CD14-positive monocyte (primary cell): Measurements from ENCODE around the gene PDLIM7. TPM values are rescaled to one million over a fixed set of nuclear protein-coding genes. Genes with fewer than 3 reads are reported as not detected.

Source experiments
- DNase-seq, 3 donors: peaks; one replicate each; pipeline ENCODE4 v3.0.0-alpha.2; 2011 to 2022
- H2AFZ ChIP-seq: 2 replicates; pipeline ENCODE4 v1.6.0; 2012; ENCODE audit warnings: mild to moderate bottlenecking, low read depth, low read length, inconsistent platforms; ENCODE audit not compliant: insufficient read depth, poor library complexity, severe bottlenecking
- H3K27ac ChIP-seq, 2 donors: 1 replicate in 1 of 2; 2 replicates in 1 of 2; pipeline ENCODE4 v1.5.1; 2012 to 2013; ENCODE audit warnings: low read length in 2 of 2, control low read depth in 1 of 2, inconsistent platforms in 1 of 2, low read depth in 1 of 2, mild to moderate bottlenecking in 1 of 2
- H3K27me3 ChIP-seq, 2 donors: one replicate each; pipeline versions ENCODE4 v1.6.0 to v1.6.1; 2011 to 2013; ENCODE audit warnings: low read length in 2 of 2; ENCODE audit not compliant: control insufficient read depth in 2 of 2, insufficient read depth in 2 of 2
- H3K36me3 ChIP-seq, 2 donors: replicated peaks in 1 of 2; 1 replicate in 1 of 2; 2 replicates in 1 of 2; pipeline versions ENCODE4 v1.5.1 to v1.6.1; 2012 to 2013; ENCODE audit warnings: low read length in 2 of 2, control low read depth in 1 of 2, inconsistent platforms in 1 of 2, mild to moderate bottlenecking in 1 of 2; ENCODE audit not compliant: insufficient read depth in 2 of 2, control insufficient read depth in 1 of 2
- H3K4me1 ChIP-seq, 2 donors: 1 replicate in 1 of 2; 2 replicates in 1 of 2; pipeline versions ENCODE4 v1.5.1 to v1.6.1; 2012 to 2013; ENCODE audit warnings: low read length in 2 of 2, control low read depth in 1 of 2, inconsistent platforms in 1 of 2, mild to moderate bottlenecking in 1 of 2, moderate library complexity in 1 of 2; ENCODE audit not compliant: insufficient read depth in 2 of 2, control insufficient read depth in 1 of 2
- H3K4me2 ChIP-seq: replicated peaks from 2 replicates; pipeline ENCODE3; 2012; ENCODE audit warnings: low read length, moderate library complexity, mild to moderate bottlenecking; ENCODE audit not compliant: poor library complexity, severe bottlenecking; ENCODE audit errors: extremely low read depth
- H3K4me3 ChIP-seq, 3 experiments: fragments of 200-600 bp in 1 of 3; sonication (generic) in 1 of 3; replicated peaks in 1 of 3; 1 replicate in 2 of 3; 2 replicates in 1 of 3; pipeline ENCODE4 v1.5.1; 2011 to 2013; ENCODE audit warnings: low read length in 3 of 3, mild to moderate bottlenecking in 3 of 3, control low read depth in 2 of 3, low read depth in 2 of 3, inconsistent platforms in 1 of 3, moderate library complexity in 1 of 3
- H3K79me2 ChIP-seq: 2 replicates; pipeline ENCODE4 v1.6.0; 2012; ENCODE audit warnings: mild to moderate bottlenecking, control low read depth, inconsistent platforms, low read length, moderate library complexity; ENCODE audit not compliant: insufficient read depth
- H3K9ac ChIP-seq: 2 replicates; pipeline ENCODE4 v1.6.0; 2017; ENCODE audit warnings: low read length, mild to moderate bottlenecking; ENCODE audit not compliant: insufficient read depth, poor library complexity, severe bottlenecking
- H3K9me3 ChIP-seq, 2 donors: replicated peaks in 1 of 2; 1 replicate in 1 of 2; 2 replicates in 1 of 2; pipeline versions ENCODE4 v1.5.1 to v1.6.1; 2012 to 2013; ENCODE audit warnings: low read length in 2 of 2, control low read depth in 1 of 2; ENCODE audit not compliant: control insufficient read depth in 1 of 2, insufficient read depth in 1 of 2
- H4K20me1 ChIP-seq: 2 replicates; pipeline ENCODE4 v1.6.0; 2012; ENCODE audit warnings: mild to moderate bottlenecking, low read length, control low read depth, moderate library complexity; ENCODE audit not compliant: insufficient read depth
- H3K27ac Mint-ChIP-seq, 7 donors: one replicate each; pipeline ENCODE4 v1.8.0; 2020; ENCODE audit warnings: mild to moderate bottlenecking in 7 of 7, mixed read lengths in 7 of 7, moderate library complexity in 6 of 7, inconsistent platforms in 2 of 7
- H3K27me3 Mint-ChIP-seq, 3 donors: one replicate each; pipeline ENCODE4 v1.8.0; 2021 to 2022; ENCODE audit warnings: low read depth in 3 of 3, mild to moderate bottlenecking in 3 of 3, mixed read lengths in 3 of 3, moderate library complexity in 3 of 3, inconsistent platforms in 1 of 3
- H3K36me3 Mint-ChIP-seq, 2 donors: one replicate each; pipeline ENCODE4 v1.8.0; 2020; ENCODE audit warnings: mixed read lengths in 2 of 2, inconsistent platforms in 1 of 2, mild to moderate bottlenecking in 1 of 2
- H3K4me1 Mint-ChIP-seq: one replicate; pipeline ENCODE4 v1.8.0; 2020; ENCODE audit warnings: mild to moderate bottlenecking, mixed read lengths
- H3K4me3 Mint-ChIP-seq, 2 donors: one replicate each; pipeline ENCODE4 v1.8.0; 2020; ENCODE audit warnings: mild to moderate bottlenecking in 2 of 2, mixed read lengths in 2 of 2, moderate library complexity in 1 of 2
- H3K9me3 Mint-ChIP-seq, 7 donors: one replicate each; pipeline ENCODE4 v1.8.0; 2020 to 2022; ENCODE audit warnings: mixed read lengths in 7 of 7, mild to moderate bottlenecking in 6 of 7, moderate library complexity in 6 of 7, inconsistent platforms in 2 of 7
- WGBS: methylation state at CpG from one replicate; pipeline ENCODE4 v1.1.5; 2013; ENCODE audit warnings: missing lambda C conversion rate; ENCODE audit not compliant: insufficient coverage; 5-methylcytosine and 5-hydroxymethylcytosine counted together
- intact Hi-C, 2 donors: fragments of 100-400 bp; cut with micrococcal nuclease; formaldehyde crosslinking; loops; one replicate each; pipeline versions ENCODE4 v1.15.0 to v1.15.1; 2023
- polyA plus RNA-seq, 3 donors: library from polyadenylated mRNA; depleted of rRNA in 1 of 3; unstranded in 2 of 3; stranded (reverse) in 1 of 3; fragments of 300-500 nt in 2 of 3; fragments of >200 nt in 1 of 3; fragmentation: Illumina TruSeq in 2 of 3; gene quantifications; 1 replicate in 2 of 3; 2 replicates in 1 of 3; pipeline ENCODE4 v1.2.3, GENCODE V29; 2012 to 2021
- TF ChIP-seq, protein P1 (sequence below): fragments of 200-600 bp; IDR thresholded peaks from one replicate; pipeline ENCODE4 v1.8.0; 2022; ENCODE audit warnings: antibody characterized with exemption, mild to moderate bottlenecking

Gene PDLIM7
- polyA plus RNA-seq, 3 donors, result 21.6 to 126 (median 27.2) TPM

DNA sequence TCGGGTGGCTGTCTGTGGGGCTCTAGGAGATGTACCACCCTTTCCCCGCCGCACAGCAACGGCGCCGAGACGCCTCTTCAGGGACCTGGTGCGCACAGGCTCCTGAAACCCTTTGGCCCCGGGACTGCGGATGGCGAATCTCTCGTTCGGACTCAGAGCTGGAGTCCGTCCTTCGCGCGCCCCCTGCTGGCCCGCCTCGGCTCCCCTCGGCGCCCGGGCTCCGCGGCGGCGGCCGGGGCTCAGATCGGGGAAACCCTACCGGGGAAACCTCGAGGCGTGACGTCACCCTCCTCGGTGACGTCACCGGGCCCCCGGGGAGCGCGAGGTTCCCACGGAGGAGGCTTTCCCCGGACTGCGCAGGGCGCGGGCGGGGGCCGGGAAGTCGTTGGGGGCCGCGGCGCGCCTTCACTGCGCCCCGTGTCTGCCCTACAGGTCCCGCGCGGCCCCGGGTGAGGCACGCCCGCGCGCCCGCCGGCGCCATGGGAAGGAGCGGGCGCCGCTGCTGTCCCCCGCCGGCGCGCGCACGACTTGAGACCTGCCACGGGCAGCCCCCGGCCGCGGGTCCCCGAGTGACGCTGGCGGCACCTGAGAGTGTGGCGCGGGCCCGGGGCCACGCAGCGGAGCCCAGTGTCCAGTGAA lies 42.9 kb downstream of the PDLIM7 start:
- peaks cover 9% of the 10 kb centered on the region for H4K20me1 ChIP-seq
- peaks cover 36 to 43% of the 10 kb centered on the region in 2 donors for H3K4me1 ChIP-seq
- H3K4me2 ChIP-seq, result peak overlapping the region; percentile 86
- peak overlapping the region; percentile 32 to 77 (median 35) for H3K4me3 ChIP-seq
- peak overlapping the region in 3 of 7 donors; percentile 58 to 65 (median 63) for H3K27ac Mint-ChIP-seq
- peaks cover 25% of the 10 kb centered on the region for H3K4me1 Mint-ChIP-seq
- H3K36me3 Mint-ChIP-seq, result peaks cover 0 to 7% of the 10 kb centered on the region in 2 donors
- H3K9me3 Mint-ChIP-seq, result peaks cover 0 to 9% (median 0%) of the 10 kb centered on the region in 7 donors
- H3K27me3 ChIP-seq, result peaks cover 0 to 37% of the 10 kb centered on the region in 2 donors
- H3K4me3 Mint-ChIP-seq, result peak overlapping the region; percentile 73 to 85
- H3K79me2 ChIP-seq, result no peaks in the 10 kb centered on the region
- intact Hi-C loops, result loop anchor here (1.0 to 5.0 kb wide), 6 partner anchors 26 to 147 kb away; partner anchors contain the start of genes GRK6 (in 1 of the 2) and PDLIM7 (in 1 of the 2)
- under 1% methylated on average over 84 of the region's 84 CpGs for WGBS
- peak; percentile 91 to 95 (median 95) for DNase-seq
- peaks cover 37 to 51% (median 42%) of the 10 kb centered on the region in 3 donors for H3K27me3 Mint-ChIP-seq
- H3K9me3 ChIP-seq, result no peaks in the 10 kb centered on the region
- H3K36me3 ChIP-seq, result no peaks in the 10 kb centered on the region
- peak overlapping the region in 1 of 2 donors; percentile 51 for H3K27ac ChIP-seq
- H3K9ac ChIP-seq, result peak overlapping the region; percentile 69
- TF ChIP-seq, protein P1, sequence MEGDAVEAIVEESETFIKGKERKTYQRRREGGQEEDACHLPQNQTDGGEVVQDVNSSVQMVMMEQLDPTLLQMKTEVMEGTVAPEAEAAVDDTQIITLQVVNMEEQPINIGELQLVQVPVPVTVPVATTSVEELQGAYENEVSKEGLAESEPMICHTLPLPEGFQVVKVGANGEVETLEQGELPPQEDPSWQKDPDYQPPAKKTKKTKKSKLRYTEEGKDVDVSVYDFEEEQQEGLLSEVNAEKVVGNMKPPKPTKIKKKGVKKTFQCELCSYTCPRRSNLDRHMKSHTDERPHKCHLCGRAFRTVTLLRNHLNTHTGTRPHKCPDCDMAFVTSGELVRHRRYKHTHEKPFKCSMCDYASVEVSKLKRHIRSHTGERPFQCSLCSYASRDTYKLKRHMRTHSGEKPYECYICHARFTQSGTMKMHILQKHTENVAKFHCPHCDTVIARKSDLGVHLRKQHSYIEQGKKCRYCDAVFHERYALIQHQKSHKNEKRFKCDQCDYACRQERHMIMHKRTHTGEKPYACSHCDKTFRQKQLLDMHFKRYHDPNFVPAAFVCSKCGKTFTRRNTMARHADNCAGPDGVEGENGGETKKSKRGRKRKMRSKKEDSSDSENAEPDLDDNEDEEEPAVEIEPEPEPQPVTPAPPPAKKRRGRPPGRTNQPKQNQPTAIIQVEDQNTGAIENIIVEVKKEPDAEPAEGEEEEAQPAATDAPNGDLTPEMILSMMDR, result peak; percentile 85
- peak overlapping the region; percentile 61 for H2AFZ ChIP-seq

DNA sequence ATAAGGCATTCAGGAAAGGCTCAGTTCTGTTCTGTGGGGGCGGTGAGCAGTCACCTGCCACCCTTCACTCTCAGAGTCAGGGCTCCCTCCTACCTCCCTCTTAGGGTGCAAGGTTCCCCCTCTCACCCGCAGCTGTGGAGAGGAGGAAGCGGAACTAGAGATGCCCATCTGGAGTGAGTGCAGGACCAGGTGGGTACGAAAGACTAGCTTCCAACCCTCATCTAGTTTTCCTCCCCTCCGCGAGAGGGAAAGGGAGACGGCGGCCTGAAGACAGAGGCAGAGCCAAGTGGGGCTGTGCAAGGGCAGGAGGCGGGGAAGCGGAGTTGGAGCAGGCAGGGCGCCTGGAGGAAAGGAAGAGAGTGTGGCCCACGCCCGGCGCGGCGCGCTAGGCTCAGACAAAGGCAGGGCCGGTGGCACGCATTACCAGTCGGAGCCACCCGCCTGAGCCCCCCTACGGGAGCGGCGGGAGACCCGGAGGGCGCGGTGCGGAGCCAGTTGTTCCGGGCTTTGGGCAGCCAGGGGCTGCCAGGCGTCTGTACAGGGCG lies 43.5 kb downstream of the PDLIM7 start:
- Mint-ChIP-seq H3K4me1 (peaks cover 25% of the 10 kb centered on the region), H3K27ac (peak overlapping the region; percentile 37 to 88 (median 80)), H3K36me3 (peaks cover 0 to 7% of the 10 kb centered on the region in 2 donors), H3K9me3 (peaks cover 0 to 9% (median 0%) of the 10 kb centered on the region in 7 donors), H3K27me3 (peaks cover 37 to 57% (median 47%) of the 10 kb centered on the region in 3 donors), H3K4me3 (peak overlapping the region; percentile 85 to 93)
- DNase-seq, result peak; percentile 41 to 67 (median 49)
- Histone ChIP-seq H3K4me2 (peak overlapping the region; percentile 86), H3K4me3 (peak overlapping the region in 2 of 3 experiments; percentile 17 to 77), H3K79me2 (no peaks in the 10 kb centered on the region), H3K4me1 (peaks cover 36 to 43% of the 10 kb centered on the region in 2 donors), H4K20me1 (peaks cover 9% of the 10 kb centered on the region), H3K9ac (peak overlapping the region; percentile 69), H3K36me3 (no peaks in the 10 kb centered on the region), H3K27ac (peak overlapping the region in 1 of 2 donors; percentile 51), H2AFZ (no peak overlapping the region), H3K27me3 (peaks cover 0 to 43% of the 10 kb centered on the region in 2 donors), H3K9me3 (no peaks in the 10 kb centered on the region)
- TF ChIP-seq, protein P1, result no peak
- intact Hi-C loops, result loop anchor here (2.0 kb wide), 3 partner anchors 25 to 49 kb away; partner anchors contain the start of gene GRK6 (in 1 of the 2)
- WGBS, result 2% methylated on average over 23 of the region's 31 CpGs
